ENCODE measurements around the gene TREML4.

Gene TREML4

GRCh38 chr6:41247882-41248705 is 19.9 kb downstream of the TREML4 start:
- no peak for DNase-seq (ENCODE audit: extremely low read depth in 1 of 2, low read depth in 1 of 2)

- DNase-seq (ENCODE audit: extremely low read depth in 1 of 2, low read depth in 1 of 2): no peak
Observed at GRCh38 chr6:41252401-41253169, 24.4 kb downstream of the TREML4 start.

GRCh38 chr6:41255110-41255509 is 27.0 kb downstream of the TREML4 start:
- no peak for DNase-seq (ENCODE audit: extremely low read depth in 1 of 2, low read depth in 1 of 2)

DNA sequence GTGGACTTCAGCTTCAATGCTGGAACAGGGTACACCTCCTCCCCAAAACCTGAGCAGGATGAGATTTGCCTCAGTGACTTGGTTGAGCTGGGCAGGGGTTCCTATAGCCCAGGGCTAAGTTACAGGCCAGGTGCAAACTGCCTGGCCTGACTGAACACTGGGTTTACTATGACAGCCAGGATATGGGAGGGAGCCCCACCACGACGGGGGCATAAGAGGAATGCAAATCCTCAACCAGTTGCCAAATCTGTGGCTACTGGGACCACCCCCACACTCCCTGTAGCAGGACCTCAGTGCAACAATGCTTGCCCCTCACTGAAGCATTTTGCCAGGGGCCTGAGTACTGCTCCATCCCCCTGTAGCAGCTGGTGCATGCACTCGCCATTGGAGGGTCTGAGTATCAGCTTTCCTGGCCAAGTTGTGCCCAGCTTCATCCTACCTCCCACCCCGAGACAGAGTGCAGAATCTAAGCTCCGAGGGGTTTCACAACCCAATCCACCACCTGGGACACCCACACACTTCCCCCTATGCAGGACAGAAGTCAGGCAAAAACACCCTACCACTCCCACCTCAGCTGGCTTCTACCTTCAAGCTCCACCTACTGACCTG is 27.6 kb downstream of the TREML4 start:
- DNase-seq (ENCODE audit: extremely low read depth in 1 of 2, low read depth in 1 of 2): no peak

DNA sequence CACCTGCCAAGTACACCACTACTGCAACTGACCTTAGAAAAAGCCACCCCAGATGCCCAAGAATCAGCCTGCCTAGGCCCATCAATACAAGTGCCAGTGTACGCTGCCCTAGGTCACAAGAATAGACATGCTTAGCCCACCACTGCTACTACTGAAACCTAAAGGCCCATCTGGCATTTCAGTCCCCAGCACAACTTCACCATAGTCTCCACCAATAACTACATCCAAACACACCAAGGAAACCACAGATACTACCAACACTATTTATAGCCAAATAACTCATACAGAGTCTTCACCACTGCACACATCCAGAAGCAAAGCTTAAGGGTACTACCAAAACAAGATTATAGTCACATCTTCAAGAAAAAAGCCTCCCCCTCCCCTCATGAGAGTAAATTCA is 28.2 kb downstream of the TREML4 start:
- no peak for DNase-seq (ENCODE audit: extremely low read depth in 1 of 2, low read depth in 1 of 2)

GRCh38 chr6:41257369-41258195 is 29.4 kb downstream of the TREML4 start:
- no peak for DNase-seq (ENCODE audit: extremely low read depth in 1 of 2, low read depth in 1 of 2)

DNA sequence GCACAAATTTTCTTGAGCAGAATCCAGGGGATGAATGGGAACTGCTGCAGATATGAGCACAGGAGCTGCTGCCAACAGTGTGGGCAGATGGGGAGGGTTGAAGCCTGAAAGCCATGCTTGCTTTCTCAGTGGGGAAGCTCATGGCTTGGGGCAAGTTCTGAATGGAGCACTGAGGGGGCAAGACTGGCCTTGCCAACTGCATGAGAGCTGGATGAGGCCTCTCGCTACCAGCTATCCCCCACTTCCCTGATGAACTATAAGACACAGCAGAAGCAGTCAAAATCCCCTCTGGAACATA is 30.0 kb downstream of the TREML4 start:
- no peak for DNase-seq (ENCODE audit: extremely low read depth in 1 of 2, low read depth in 1 of 2)

GRCh38 chr6:41262401-41262800 is 34.3 kb downstream of the TREML4 start:
- no peak for DNase-seq (ENCODE audit: extremely low read depth in 1 of 2, low read depth in 1 of 2)

DNA sequence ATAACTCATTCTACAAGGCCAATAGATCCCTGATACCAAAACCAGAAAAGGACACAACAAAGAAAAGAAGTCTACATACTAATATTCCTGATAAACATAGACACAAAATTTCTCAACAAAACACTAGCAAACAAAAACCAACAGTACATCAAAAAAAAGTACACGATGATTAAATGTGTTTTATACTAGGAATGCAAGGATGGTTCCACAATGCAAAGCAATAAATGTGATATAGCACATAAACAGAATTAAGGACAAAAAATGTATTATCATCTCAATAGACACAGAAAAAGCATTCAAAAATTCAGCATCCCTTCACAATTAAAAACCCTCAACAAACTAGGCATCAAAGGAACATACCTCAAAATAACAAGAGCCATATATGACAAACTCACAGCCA is 35.1 kb downstream of the TREML4 start:
- no peak for DNase-seq (ENCODE audit: extremely low read depth in 1 of 2, low read depth in 1 of 2)

- DNase-seq (ENCODE audit: extremely low read depth in 1 of 2, low read depth in 1 of 2): no peak
Observed at GRCh38 chr6:41266541-41266940, 38.4 kb downstream of the TREML4 start.

DNA sequence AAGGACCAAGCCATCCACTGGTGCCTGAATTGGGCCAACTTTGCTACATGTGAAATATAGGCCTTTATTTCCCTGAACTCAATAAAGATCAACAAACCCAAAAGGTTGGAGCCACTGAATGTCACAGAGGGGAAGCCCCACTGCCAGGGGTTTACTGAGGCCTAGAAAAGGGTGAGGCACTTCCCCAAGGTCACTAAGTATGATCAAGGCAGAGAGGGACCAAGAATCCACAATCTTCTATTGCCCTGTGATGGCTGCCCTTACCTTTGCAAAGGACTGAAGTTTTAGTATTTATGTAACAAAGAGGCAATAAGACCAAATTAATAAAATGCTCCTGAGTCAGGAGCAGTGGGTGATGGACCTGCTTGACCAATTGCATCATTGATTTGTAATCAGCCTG is 40.3 kb downstream of the TREML4 start:
- DNase-seq (ENCODE audit: extremely low read depth in 1 of 2, low read depth in 1 of 2): no peak

DNA sequence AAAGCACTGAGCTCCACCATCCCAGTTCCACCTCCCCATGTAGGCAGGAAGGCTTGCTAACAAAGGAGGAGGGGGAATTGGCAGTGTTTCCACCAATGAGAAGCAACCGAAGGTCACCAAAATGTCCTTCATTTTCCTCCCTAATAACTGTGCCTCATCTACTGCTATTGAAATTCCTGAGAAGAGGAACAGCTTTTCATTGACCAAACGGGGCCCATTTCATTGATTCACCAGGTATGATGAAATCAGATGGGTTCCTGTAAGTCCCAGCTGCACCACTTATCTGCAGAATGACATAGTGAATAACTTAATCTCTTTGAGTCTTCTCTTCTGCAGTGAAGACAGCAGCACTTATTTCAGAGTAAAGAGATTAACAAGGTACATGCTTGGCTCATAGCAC is 41.0 kb downstream of the TREML4 start:
- no peak for DNase-seq (ENCODE audit: extremely low read depth in 1 of 2, low read depth in 1 of 2)

GRCh38 chr6:41269716-41270115 is 41.6 kb downstream of the TREML4 start:
- no peak for DNase-seq (ENCODE audit: extremely low read depth in 1 of 2, low read depth in 1 of 2)

- no peak for DNase-seq (ENCODE audit: extremely low read depth in 1 of 2, low read depth in 1 of 2)
Observed at GRCh38 chr6:41271901-41272395, 43.8 kb downstream of the TREML4 start.

DNA sequence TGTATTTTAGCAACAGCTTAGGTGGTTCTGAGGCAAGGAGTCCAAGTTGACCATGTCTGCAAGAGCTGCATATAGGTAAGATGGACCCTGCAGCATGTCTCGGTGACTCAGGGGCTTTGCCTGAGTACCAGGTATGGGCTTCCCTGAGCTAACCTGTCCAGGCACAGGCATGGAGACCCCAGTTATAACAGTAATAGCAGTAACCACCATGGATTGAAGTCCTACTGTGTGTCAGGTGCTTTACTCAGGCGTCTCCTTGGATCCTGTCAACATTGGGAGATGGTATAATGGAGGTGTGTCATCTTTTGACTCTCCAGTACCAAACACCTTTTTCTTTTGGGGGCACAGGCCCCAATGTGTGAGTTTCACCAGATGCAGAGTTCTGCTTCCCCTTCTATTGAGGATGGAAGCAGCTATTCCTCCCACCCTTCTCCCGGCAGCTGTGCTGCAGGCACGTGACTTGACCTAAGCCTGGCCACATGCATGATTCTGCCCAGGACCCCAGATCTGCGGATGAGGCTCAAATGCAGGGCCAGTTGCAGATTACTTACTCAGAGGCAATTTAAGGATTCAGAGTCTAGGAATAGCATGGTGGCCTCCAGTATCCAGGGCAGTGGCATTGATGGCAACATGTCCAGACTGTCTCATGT is 44.6 kb downstream of the TREML4 start:
- no peak for DNase-seq (ENCODE audit: extremely low read depth in 1 of 2, low read depth in 1 of 2)

- DNase-seq (ENCODE audit: extremely low read depth in 1 of 2, low read depth in 1 of 2): no peak
Observed at GRCh38 chr6:41273714-41274113, 45.6 kb downstream of the TREML4 start.

- no peak for DNase-seq (ENCODE audit: extremely low read depth in 1 of 2, low read depth in 1 of 2)
Observed at GRCh38 chr6:41274256-41274655, 46.1 kb downstream of the TREML4 start.

GRCh38 chr6:41275489-41275888 is 47.3 kb downstream of the TREML4 start:
- no peak for DNase-seq (ENCODE audit: extremely low read depth in 1 of 2, low read depth in 1 of 2)

GRCh38 chr6:41277605-41278004 is 49.5 kb downstream of the TREML4 start:
- DNase-seq (ENCODE audit: extremely low read depth in 1 of 2, low read depth in 1 of 2): no peak

GRCh38 chr6:41278699-41279405 is 50.7 kb downstream of the TREML4 start:
- peak; percentile 8 to 45 for DNase-seq (ENCODE audit: extremely low read depth in 1 of 2, low read depth in 1 of 2)

All from stimulated activated CD8-positive, alpha-beta memory T cell treated with anti-CD3 and anti-CD28 coated beads, Interleukin-7, amount 100 ng/mL, for 48 hours (primary cell).